ENCODE results near the gene TDRD7.
"Not testable (repeated sequence)": the region's sequence is repeated elsewhere in the genome, so short reads cannot be mapped to it uniquely, and the experiment has no call there.

The TDRD7 gene

DNA sequence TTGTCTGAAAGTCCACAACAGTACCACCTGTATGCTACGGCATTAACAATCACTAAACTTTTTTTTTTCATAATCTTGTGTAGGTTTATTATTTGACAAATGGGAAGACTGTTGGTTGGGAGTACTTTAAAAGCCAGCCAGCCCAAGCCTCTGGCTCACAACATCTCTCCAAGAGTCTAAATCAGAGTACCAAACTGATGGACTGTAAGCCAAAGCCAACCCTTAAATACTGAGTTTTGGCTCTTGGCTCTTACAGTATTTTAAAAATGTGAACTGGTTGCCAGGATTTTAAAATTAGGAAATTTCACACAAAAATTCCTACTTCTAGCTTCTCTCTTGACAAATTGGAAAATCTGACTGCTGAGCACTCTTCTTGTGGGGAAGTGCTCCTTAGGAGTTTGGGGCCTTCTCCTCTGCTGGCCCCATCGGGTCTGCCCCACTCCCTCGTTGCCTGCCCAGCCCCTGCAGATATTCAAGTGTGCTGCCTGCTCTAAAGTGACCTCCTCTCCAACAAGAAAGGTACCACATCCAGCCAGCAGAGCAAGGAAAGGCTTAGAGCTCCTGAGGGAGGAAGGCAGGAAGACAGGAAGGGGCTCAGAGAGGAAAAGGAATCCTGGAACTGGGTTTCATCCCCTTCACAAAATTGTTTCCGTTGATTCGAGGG lies 67.7 kb downstream of the TDRD7 start:
- no peak for DNase-seq

DNA sequence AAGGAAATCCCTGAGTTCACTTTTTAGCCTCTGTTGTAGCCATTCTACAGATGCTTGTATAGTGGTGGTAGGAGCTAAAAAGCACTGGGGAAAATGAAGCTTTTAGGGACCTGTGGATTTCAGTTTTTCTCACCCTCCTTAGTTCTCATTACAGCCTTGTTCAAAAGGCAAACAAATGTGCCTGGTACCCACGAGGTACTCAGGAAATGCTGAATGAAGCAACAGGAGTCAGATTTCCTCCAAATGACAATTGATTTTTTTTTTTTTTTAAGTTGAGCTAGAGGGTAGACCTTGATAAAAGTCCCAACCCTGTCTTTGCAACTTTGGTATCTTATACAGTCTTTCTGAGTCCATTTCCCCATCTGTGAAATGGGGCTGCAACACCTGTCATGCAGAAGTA lies 68.3 kb downstream of the TDRD7 start:
- DNase-seq: no peak

DNA sequence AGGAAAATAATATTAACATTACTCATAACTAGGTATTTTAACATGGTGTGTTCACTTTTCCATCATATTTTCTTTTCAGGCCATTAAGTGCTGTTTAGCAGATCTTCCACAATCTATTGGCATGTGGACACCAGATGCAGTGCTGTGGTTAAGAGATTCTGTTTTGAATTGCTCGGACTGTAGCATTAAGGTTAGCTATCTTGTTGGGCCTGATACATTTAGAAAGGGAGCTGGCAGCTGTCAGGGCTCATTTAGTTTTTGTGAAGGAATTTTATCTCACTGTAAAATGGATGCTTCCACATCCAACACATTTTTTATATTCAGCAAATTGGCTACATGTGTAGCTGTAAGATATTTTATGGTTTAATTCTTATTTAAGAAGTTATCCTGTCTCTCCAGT lies 68.9 kb downstream of the TDRD7 start:
- DNase-seq: no peak

DNA sequence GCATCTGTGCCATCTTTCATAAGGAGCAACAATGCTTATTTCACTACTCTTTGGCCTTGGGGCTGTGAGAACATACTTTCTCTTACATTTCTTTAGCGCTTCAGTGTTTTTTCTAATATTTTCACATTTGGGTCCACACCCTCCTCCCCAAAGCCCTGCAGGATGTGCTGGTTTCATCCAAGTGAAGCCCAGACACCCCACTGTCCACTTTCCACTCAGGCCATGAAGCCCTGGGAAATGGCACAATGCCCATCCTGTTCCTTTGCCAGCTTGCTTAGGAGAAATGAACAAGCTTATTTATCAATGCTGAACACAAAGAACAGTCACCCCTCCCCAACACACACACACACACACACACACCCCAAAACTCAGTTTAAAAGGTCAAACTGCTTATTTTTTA lies 72.2 kb downstream of the TDRD7 start:
- no peak for DNase-seq

DNA sequence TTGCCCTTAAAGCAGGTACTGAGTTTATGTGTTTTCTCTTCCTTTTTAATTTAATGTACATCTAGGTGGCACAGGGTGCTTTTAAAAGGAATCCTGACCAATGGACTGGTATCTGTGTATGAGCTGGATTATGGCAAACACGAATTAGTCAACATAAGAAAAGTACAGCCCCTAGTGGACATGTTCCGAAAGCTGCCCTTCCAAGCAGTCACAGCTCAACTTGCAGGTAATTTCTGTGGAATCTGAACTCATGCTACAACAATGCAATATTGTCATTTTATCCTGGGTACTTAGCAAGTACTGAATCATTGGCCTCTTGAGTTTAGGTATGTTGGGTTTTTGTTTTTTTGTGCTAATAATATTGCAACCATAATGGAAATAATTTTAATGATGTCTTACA lies 75.2 kb downstream of the TDRD7 start:
- no peak for DNase-seq

DNA sequence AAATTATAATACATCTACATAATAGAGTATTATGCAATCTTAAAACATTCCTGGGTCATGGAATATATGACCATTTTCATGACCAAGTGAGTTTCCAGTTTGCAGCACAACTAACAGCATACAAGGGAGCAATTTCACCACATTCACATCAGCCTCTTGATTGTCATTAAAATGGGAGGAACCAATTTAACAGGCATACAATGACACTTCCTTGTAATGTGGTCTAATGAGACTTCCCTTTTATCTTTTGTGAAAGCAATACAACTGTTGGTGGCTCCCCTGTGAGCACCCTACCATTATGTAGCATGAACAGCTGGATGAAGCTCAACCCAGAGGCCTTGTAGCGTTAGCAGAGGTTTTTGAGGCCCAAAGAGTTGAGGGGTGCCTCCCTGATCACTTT lies 76.0 kb downstream of the TDRD7 start:
- DNase-seq: no peak

DNA sequence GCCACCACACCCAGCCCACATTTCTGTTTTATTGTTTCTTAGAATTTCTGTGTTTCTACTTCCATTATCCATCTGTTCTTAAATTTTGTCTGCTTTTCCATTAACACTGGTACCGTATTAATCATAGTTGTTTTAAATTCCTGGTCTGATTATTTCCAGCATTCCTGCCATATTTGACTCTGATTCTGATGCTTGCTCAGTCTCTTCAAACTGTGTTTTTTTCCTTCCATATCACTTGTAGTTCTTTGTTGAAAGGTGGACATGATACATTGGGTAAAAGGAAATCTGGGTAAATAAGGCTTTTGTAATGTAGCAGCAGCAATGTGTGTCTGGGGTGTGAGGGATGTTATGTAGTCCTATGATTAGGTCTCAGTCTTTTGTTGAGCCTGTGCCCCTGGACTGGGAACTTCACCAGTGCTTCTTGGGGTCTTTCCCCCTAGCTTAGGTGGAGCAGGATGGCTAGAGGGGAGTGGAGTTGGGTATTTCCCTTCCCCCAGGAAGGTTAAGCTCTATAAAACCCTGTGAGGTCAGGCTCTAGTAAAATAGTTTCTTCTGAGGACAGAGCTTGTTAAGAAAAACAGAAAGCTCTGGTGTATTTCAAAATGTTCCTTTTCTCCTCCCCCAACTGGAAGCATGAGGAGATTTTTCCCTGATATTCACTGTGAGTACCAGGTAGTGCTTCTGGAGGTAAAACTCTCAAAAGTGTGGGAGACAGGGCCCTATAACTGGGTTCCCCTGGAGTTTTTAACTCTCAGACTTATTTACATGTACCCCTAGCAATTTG lies 79.5 kb downstream of the TDRD7 start:
- no peak for DNase-seq

DNA sequence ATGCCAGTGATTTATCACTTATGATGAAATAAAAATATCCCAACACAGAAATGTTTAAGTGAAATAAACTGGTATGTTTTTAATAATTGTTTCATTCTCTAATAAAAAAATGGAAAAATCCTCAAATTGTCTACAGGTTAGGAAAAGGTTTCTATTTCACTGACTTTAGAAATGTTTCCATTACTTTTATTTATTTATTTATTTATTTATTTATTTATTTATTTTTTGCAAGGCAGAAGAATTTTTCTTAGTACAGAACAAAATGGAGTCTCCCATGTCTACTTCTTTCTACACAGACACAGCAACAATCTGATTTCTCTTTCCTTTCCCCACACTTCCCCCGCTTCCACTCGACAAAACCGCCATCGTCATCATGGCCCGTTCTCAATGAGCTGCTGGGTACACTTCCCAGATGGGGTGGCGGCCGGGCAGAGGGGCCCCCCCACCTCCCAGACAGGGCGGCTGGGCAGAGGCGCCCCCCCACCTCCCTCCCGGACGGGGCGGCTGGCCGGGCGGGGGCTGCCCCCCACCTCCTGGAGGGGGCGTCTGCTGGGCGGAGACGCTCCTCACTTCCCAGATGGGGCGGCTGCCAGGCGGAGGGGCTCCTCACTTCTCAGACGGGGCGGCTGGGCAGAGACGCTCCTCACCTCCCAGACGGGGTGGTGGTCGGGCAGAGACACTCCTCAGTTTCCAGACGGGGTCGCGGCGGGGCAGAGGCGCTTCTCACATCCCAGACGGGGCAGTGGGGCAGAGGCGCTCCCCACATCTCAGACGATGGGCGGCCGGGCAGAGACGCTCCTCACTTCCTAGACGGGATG lies 85.9 kb downstream of the TDRD7 start:
- not testable (repeated sequence) for DNase-seq

DNA sequence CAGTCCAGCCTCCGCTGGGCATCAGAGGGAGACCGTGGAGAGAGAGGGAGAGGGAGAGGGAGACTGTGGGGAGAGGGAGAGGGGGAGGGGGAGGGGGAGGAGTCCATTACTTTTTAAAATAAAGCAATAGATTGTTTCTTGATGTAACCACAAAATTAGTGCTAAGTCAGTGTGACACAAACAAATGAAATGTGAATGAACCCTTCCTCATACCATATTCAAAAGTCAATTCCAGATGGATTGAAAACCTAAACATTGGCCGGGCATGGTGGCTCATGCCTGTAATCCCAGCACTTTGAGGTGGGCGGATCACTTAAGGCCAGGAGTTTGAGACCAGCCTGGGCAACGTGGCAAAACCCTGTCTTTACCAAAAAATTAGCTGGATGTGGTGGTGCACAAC lies 87.0 kb downstream of the TDRD7 start:
- not testable (repeated sequence) for DNase-seq

DNA sequence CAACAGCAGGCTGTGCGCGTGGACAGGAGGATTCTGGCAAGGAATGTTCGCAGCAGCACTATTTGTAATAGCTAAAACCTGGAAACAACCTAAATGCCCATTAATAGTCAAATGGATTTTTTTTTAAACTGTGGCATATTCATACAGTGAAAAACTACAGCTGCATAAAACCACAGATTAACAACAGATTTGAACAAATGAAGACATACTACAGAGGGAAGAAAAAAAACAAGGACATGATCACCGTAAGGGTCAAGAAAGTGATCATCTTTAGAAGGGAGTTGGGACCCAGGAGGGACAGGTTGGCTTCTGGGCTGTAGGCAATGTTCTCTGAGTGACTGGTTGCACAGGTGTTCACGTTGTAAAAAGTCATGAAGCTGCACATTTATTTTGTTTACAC lies 88.4 kb downstream of the TDRD7 start:
- no peak for DNase-seq

DNA sequence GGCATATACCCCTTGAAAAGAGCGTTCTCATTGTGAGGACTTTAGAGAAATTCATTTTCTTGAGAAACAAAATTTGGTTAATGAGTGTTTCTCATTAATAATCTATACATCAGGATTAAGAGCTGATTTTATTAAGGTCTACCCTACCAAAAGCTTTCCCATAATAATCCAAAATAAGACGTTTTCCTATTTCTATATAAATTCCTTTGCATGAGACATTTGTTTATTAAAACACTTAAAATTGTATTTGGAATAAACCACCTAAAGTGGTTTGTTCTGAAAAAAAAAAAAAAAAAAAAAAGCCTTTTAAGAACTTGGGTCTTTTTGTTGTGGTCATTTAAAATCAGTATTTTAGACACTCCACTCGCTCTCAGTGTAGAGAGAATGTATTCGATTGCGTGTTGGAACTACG lies 88.9 kb downstream of the TDRD7 start:
- no peak for DNase-seq

DNA sequence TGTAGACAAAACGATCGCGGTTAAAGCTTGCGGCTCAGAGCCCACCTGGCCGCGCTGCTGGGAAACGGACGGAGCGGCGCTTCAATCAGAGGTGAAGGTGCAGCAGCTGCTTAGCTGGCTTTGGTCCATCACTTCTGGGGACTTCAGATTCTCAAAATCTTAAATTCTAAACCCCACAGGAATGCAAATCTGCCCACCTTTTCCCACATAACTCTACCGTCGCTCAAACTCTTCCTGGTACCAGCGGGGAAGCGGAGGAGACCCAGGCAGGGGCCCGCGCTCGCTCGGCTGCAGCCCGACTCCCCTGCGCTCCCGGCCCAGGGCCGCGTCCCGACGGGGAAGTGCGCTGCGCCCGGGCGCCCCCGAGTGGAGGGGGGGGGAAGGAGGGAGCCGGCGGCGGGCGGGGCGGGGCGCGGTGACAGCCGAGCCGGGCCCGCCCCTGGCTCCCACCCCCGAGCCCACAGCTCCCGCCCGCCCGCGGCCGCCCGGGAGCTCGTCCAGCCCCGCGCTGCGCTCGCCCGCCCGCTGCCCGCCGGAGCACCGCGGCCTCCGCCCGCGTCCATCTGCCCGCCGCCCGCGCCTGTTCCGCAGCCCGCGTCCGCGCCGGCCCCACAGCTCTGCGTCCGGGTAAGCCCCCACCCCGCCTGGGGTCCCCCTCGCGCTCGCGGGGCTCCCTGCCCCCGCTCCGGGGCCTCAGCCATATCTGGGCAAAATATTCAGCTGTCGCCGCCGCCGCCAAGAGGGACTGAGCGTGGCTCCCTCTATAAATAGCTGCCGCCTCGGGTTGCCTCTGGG lies 89.5 kb downstream of the TDRD7 start, which contains the start of gene TMOD1:
Gene TMOD1, plus strand, starts transcription at position 490 of the 795 bp plus-strand sequence. CDS start 22,523 bp downstream, outside the sequence.
- DNase-seq: peak; percentile 23 to 41

DNA sequence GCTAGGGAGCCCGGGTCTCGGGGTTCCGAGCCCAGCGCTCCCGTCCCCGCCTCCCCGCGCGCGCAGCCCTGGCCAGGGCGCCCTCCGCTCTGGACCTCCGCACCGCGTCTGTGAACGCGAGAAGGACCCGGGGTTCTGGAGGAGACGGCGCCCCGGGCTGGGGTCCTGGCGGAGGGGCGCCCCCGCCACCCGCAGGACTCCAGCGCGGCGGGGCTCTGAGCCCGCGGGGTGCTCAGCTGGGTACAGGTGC lies 90.0 kb downstream of the TDRD7 start:
- no peak for DNase-seq

DNA sequence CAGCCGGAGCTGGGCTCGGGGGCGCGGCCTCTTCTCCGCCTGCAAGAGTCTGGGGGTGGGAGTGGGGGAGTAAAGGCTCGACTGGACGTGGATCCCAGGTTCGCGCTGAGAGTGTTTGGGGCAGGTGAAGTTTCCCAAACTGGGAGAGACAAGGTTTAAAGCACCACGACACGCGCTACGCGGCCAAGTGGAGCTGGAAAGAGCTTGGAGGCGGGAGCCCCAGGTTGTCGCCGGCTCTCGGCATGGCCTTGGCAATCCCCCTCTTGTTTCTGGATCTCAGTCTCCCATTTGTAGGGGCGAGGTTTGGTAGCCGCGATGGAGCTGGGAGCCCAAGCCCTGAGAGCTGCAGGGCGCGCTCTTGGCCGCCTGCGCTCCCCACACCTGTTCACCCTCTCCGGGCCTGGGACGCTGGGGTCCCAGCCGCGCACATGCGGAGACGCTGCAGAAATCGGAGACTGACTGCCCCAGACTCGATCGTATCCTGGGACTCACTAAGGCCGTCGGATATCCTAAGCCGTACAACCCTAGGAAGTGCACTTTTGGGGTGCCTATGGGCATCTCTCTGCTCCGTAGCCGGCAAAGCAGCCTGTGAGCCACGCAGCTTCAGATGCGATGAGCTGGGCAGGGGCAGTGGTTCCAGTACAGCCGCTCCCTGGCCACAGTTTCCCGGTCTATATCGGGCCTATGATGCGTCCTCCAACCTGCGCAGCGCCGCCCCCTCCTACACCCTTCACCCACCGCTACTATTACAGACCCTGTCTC lies 90.5 kb downstream of the TDRD7 start:
- DNase-seq: no peak

DNA sequence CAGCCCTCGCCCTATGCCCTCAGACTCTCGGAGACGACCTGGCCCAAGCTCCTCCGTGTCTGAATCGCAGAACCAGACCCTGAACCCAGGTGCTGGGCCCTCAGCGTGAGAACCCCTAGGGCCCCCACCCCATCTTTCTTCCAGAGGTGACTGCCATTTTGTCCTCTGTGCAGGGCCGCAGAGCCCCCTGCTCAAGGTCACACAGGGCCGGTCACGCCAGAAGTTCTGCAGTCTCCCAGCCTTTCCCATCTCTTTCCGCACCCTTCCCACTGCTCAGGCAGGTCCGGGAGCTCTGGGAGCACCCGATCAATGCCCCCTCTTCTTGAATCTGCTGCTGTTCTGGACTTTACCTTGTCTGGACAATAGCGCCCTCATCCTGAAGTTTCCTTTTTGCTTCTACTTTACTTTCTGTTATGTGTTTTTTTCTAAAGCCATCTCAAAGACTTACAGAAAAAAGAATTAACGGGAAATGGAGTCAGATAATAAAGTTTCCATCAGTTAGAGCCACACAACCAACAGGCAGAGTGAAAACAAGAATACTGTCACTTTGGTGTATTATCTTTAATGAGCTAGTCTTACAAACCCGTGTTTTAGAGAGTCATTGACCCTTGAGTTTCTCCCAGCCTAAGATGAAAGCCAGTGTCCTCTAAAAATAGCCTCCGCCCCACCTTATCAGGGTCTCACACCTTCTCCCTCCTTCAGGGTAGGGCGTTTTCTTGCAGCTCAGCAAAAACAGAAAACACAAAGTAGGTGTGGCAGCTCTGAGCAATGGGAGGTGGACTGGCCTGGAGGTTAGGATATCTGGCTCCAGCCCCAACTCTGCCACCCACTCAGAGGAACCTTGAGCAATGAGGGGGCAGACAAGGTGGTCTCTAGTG lies 91.3 kb downstream of the TDRD7 start:
- no peak for DNase-seq

DNA sequence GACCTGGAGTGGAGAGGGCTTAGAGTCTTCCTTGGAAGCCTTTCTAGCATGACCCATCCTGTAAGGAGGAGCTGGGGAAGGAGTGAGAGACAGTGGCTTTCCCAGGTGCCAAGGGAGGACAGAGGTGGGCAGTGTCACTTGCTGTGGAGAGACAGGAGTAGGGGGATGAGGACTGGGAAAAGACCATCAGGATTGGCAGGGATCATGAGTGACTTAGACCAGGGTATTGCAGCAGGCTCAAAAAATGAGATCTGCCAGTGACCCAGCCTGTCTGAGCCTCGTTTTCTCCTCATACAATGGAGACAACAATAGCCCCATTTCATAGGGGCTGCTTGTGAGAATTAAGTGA lies 91.9 kb downstream of the TDRD7 start:
- DNase-seq: no peak

DNA sequence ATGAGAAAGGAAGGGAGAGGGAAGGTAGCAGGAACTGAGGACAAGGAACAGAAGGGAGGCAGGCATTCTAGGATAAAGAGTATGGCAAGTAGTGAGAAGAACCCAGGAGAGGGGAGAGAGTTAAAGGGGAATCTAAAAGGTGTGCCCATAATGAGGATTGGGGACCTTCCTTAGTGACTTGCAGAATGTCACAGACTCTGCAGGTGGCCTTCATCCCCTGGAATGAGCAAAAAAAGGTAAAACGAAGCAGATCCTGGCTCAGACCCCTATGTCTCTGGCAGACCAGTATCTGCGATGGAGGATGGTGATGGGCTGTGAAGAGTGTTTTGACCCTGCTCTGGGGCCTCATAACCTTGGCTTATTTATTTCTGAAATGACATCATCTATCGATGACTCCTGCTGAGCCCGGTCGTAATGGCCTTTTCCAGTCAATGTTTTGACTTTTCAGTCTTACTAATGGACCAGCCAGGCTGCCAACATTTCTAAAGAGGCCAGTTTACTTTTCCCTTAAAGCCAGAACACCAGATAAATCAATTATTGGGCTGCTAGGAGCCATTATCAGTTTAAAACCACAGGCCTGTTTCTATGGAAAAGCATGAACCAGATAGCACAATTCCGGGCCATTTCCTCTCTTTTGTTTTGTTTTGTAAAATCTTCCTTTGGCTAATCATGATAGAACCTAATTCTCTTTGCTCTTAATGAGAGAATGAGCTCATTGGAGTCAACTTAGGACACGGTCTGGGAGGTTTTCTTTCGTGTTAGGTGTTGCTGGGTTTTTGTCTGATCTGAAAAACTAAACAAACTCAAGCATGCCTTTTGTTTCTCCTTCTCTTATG lies 92.7 kb downstream of the TDRD7 start:
- DNase-seq: no peak

DNA sequence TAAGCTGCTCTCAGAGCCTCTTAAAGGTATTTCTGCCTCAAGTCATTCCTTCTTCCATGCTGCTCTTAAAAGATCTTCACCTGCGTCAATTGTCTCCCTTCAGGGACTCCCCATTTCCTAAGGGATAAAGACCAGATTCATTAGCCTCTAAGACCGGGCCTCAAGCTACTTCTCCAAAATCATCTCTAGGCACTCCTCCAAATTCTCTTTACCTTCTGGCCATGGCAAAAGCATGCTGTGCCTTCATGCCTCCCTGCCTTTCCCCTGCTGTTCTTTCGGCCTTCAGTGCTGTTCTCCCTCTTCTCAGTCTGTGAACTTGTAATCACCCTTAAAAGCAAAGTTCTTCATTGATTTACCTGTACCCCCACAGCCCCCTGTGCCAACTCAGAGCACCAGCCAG lies 93.9 kb downstream of the TDRD7 start:
- DNase-seq: no peak

DNA sequence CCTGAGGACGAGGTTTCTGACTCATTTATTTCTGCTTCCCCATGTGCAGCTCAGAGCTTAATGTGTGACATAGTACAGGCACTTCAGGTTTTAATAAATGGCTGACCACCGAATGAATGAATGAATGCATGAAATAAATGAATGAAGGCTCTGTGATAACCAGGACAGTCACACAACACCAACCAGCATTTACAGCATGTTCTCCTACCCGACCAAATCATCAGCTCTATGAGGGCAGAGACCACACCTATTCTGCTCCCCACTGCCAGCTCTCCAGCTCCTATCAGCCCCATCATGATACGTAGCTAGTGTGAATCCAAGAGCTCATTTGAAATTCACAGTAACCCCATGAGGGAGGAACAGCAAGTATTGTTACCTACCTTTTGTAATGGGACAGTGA lies 94.4 kb downstream of the TDRD7 start:
- no peak for DNase-seq

DNA sequence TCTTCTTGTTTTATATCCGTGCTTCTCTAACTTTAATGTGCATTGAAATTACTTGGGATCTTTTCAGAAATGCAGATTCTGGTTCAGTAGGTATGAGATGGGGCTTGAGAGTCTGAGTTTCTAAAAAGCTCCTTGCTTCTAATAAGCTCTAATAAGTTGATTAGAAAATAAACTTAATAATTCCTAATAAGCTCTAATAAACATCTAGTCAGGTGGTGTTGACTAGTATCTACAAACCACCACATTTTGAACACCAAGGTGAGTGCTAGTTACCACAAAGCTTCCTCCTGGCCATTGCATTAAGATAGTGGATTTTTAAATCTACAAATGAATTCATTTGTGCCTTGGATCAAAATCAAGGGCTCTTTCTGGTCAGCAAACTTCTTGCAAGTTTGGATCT lies 94.9 kb downstream of the TDRD7 start:
- DNase-seq: no peak
